Measurements from ENCODE around the gene NUCB1.
A peak's percentile ranks its signal among the peaks of the same experiment; 100 is the strongest.
"Not testable (repeated sequence)": the region's sequence is repeated elsewhere in the genome, so short reads cannot be mapped to it uniquely, and the experiment has no call there.

NUCB1 gene

GRCh38 chr19:48887861-48888612 lies 12.1 kb upstream of the NUCB1 start:
- DNase-seq (ENCODE audit: low read depth), result no peak
- TF ChIP-seq MAX (IDR thresholded peaks at IDR 0.05; ENCODE audit: low read depth, low read length) (no peak), MYC (IDR thresholded peaks at IDR 0.05; ENCODE audit: low read depth, low read length) (no peak), CTCF (IDR thresholded peaks at IDR 0.05; ENCODE audit: low read depth, low read length) (no peak), POLR2A (IDR thresholded peaks at IDR 0.05; ENCODE audit: extremely low read depth, insufficient read length) (no peak)
- H3K4me3 ChIP-seq (ENCODE audit: low read depth, low read length), result no peak overlapping the region

GRCh38 chr19:48889496-48889895 lies 10.6 kb upstream of the NUCB1 start:
- not testable (repeated sequence) for DNase-seq (ENCODE audit: low read depth); H3K4me3 ChIP-seq (ENCODE audit: low read depth, low read length)

GRCh38 chr19:48890551-48890950 lies 9.6 kb upstream of the NUCB1 start:
- DNase-seq (ENCODE audit: low read depth), result no peak
- H3K4me3 ChIP-seq (ENCODE audit: low read depth, low read length), result no peak overlapping the region
- no peak for TF ChIP-seq MYC (IDR thresholded peaks at IDR 0.05; ENCODE audit: low read depth, low read length)
- no peak for TF ChIP-seq MAX (IDR thresholded peaks at IDR 0.05; ENCODE audit: low read depth, low read length)
- TF ChIP-seq POLR2A (IDR thresholded peaks at IDR 0.05; ENCODE audit: extremely low read depth, insufficient read length), result no peak
- TF ChIP-seq CTCF (IDR thresholded peaks at IDR 0.05; ENCODE audit: low read depth, low read length), result no peak

GRCh38 chr19:48895226-48895625 lies 4.9 kb upstream of the NUCB1 start:
- TF ChIP-seq CTCF (IDR thresholded peaks at IDR 0.05; ENCODE audit: low read depth, low read length) (no peak), MYC (IDR thresholded peaks at IDR 0.05; ENCODE audit: low read depth, low read length) (no peak), MAX (IDR thresholded peaks at IDR 0.05; ENCODE audit: low read depth, low read length) (no peak), POLR2A (IDR thresholded peaks at IDR 0.05; ENCODE audit: extremely low read depth, insufficient read length) (no peak)
- no peak overlapping the region for H3K4me3 ChIP-seq (ENCODE audit: low read depth, low read length)
- DNase-seq (ENCODE audit: low read depth), result no peak

GRCh38 chr19:48896191-48896720 lies 3.9 kb upstream of the NUCB1 start:
- TF ChIP-seq MYC (IDR thresholded peaks at IDR 0.05; ENCODE audit: low read depth, low read length), result no peak
- TF ChIP-seq CTCF (IDR thresholded peaks at IDR 0.05; ENCODE audit: low read depth, low read length), result no peak
- TF ChIP-seq POLR2A (IDR thresholded peaks at IDR 0.05; ENCODE audit: extremely low read depth, insufficient read length), result no peak
- no peak for TF ChIP-seq MAX (IDR thresholded peaks at IDR 0.05; ENCODE audit: low read depth, low read length)
- no peak for DNase-seq (ENCODE audit: low read depth)
- no peak overlapping the region for H3K4me3 ChIP-seq (ENCODE audit: low read depth, low read length)

GRCh38 chr19:48897181-48897580 lies 2.9 kb upstream of the NUCB1 start:
- no peak for DNase-seq (ENCODE audit: low read depth)
- no peak for TF ChIP-seq MYC (IDR thresholded peaks at IDR 0.05; ENCODE audit: low read depth, low read length)
- TF ChIP-seq MAX (IDR thresholded peaks at IDR 0.05; ENCODE audit: low read depth, low read length), result no peak
- no peak for TF ChIP-seq POLR2A (IDR thresholded peaks at IDR 0.05; ENCODE audit: extremely low read depth, insufficient read length)
- TF ChIP-seq CTCF (IDR thresholded peaks at IDR 0.05; ENCODE audit: low read depth, low read length), result no peak
- no peak overlapping the region for H3K4me3 ChIP-seq (ENCODE audit: low read depth, low read length)

- peak overlapping the region; percentile 76 for H3K4me3 ChIP-seq (ENCODE audit: low read depth, low read length)
- not testable (repeated sequence) for DNase-seq (ENCODE audit: low read depth)
Measured at GRCh38 chr19:48899386-48899749, 744 bp upstream of the NUCB1 start.
